Embryonic facial prominence (tissue), 1 donor: Measurements from ENCODE around the gene DNAJA3.

ENCODE experiments used
- DNase-seq: peaks from one replicate; pipeline ENCODE4 v3.0.0-alpha.2; 2016; ENCODE audit errors: extremely low spot score

DNAJA3 gene

GRCh38 chr16:4433914-4434787 is 8.5 kb downstream of the DNAJA3 start:
- DNase-seq, result no peak

GRCh38 chr16:4435337-4436067 is 9.8 kb downstream of the DNAJA3 start:
- DNase-seq, result no peak

DNA sequence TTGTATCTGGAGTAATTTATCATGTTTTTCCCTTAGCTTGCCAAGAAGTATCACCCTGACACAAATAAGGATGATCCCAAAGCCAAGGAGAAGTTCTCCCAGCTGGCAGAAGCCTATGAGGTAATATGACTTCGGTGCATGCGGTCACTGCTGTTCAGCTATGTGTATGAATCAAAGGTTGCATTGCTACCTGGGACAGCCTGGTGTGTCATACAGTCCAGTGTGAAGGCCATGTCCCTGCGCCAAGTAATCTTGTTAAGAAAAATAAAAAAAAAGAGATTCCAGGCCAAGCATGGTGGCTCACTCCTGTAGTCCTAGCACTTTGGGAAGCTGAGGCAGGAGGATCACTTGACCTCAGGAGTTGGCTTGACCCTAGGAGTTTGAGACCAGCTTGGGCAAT is 11.7 kb downstream of the DNAJA3 start:
- no peak for DNase-seq

GRCh38 chr16:4442371-4442770 is 16.7 kb downstream of the DNAJA3 start:
- DNase-seq, result no peak

GRCh38 chr16:4443271-4443670 is 17.6 kb downstream of the DNAJA3 start:
- DNase-seq, result no peak

DNA sequence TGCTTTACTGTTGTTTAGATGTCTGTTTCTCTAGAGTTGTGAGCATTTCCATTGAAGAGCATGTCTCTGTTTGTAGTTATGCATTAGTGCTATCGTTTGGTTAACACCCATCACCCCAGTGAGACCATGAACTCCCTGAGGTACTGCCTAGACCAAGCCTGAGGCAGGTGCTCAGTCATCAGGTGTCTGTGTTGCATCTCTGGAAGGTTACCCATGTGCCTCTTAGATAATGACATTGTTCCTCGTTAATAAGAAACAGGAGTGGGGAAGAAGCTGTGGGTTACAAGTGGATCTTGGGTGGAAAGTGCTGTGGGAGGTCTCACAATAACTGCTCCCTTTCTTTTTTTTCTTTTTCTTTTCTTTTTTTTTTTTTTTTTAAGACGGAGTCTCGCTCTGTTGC is 18.3 kb downstream of the DNAJA3 start:
- DNase-seq, result no peak

DNA sequence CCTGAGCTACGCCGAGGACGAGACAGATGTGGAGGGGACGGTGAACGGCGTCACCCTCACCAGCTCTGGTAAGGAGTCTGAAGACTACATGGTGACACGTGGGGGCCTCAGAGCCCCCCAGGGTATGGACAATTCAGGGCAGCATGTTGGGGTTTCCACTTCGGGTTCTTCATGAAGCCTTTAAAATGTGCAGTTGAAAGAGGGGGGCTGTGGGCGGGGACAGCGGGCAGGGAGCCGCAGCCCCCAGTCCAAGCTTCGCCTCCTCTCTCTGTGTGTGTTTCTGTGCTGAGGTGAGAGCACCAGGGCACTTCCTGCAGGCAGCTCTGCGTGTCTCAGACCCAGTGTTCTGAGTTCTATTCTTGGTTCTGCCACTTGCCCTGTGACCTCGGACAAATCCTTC is 24.8 kb downstream of the DNAJA3 start:
- DNase-seq, result no peak

DNA sequence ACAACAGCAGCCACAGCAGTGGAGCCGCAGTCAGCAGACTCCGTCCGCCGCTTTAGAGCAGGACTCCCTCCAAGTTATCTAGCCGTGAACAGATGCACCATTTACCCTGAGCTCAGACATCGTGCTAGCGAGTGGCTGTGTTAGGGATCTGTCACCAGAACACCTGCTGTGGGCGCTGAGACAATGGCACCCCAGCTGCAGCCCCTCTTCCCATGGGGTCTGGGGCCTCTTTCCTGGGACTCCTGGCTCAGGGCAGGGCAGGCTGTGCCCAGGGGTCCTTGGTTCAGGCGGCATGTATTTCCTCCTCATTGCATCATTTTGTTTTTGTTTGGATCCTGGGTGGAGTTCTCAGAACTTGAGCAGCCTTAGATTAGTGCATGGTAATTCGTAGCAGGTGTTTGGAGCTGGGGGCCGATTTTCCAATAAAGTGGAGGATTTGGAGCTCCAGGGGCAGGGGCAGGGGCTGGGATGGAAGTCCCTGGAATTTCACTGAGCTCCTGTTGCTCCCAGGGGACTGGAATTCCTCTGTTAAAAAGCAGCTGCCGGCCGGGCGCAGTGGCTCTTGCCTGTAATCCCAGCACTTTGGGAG is 25.4 kb downstream of the DNAJA3 start:
- no peak for DNase-seq

DNA sequence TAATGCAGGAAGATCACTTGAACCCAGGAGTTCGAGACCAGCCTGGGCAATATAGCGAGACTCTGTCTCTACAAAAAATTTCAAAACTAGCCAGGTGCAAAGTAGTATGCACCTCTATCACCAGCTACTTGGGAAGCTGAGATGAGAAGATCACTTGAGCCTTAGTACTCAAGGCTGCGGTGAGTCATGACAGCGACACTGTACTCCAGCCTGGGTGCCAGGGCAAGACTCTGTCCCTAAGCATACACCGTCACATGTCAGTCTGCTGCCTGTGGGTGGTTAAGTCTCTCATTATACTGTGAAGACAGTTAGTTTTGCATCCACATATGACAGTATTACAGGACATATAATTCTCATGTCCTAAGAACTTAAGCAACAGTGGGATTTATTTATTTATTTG is 27.0 kb downstream of the DNAJA3 start:
- DNase-seq, result no peak

GRCh38 chr16:4454623-4455022 is 29.0 kb downstream of the DNAJA3 start:
- DNase-seq, result no peak

- no peak for DNase-seq
These were observed 29.4 kb downstream of the DNAJA3 start for GRCh38 chr16:4455081-4455480.

- DNase-seq, result no peak
These were observed 30.3 kb downstream of the DNAJA3 start for GRCh38 chr16:4455951-4456350.

- no peak for DNase-seq
These were observed 35.2 kb downstream of the DNAJA3 start for GRCh38 chr16:4460936-4461249.

GRCh38 chr16:4461250-4462085 is 35.8 kb downstream of the DNAJA3 start:
- no peak for DNase-seq

GRCh38 chr16:4463522-4464163 is 38.0 kb downstream of the DNAJA3 start:
- DNase-seq, result no peak

DNA sequence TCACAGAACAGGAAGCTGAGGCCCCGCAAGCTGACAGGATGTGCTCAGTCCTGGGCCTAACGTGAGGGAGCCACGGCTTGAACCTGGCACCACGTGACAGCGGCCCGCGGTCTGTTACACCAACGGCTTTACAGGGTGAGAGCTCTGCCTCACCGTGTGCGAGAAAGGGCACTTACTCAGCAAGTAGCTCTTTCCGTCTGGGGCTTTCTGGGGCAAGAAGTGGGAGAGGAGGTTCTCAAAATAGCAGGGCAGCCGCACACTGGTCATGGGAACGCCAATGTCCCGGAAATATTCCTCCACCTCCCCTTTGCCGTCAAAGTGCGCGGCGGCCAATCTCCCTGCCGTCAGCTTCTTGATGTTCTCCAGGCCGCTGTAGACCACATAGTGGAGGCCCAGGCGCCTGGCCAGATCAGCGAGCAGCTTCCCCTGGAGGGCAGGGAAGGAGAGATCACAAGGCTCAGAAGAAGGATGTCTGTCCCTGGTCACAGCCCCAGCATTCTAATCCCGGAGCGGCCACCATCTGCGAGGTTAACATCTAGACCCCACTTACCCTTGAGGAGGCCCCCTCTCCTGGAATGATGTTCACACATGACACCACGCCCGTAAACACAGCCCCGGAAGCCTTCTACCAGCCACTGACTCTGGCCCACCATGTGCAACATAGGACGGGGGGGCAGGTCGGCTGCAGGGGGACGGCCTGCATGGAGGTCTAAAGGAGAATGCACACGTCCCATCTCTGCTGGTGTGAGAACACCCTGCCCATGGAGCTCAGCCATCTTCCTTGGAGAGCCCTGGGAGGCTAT is 40.5 kb downstream of the DNAJA3 start:
- DNase-seq, result no peak

GRCh38 chr16:4467916-4468315 is 42.2 kb downstream of the DNAJA3 start:
- DNase-seq, result no peak

GRCh38 chr16:4468972-4469371 is 43.3 kb downstream of the DNAJA3 start:
- no peak for DNase-seq

DNA sequence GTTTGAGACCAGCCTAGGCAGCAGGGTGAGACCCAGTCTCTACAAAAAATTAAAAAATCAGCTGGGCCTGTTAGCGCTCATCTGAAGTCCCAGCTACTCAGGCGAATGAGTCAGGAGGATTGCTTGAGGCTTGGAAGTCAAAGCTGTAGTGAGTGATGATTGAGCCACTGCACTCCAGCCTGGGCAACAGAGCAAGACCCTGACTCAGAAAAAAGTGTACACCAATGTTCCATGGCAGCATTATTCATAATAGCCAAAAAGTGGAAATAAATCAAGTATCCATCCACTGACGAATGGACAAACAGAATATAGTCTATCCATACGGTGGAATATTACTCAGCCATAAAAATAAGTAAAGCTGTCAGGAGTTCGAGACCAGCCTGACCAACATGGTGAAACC is 46.2 kb downstream of the DNAJA3 start:
- no peak for DNase-seq

DNA sequence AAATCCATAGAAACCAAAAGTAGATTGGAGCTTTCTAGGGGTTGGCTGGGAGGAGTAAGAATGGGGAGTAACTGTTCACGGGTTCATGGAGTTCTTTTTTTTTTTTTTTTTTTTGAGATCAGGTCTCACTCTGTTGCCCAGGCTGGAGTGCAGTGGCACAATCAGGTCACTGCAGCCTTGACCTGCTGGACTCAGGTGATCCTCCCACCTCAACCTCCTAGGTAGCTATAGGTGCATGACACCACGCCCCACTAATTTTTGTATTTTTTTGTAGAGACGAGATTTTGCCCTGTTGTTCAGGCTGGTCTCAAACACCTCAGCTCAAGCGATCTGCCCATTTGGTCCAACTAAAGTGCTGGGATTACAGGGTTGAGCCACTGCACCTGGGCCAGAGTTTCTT is 47.2 kb downstream of the DNAJA3 start:
- no peak for DNase-seq
